Activated CD8-positive, alpha-beta memory T cell treated with anti-CD3 and anti-CD28 coated beads, Interleukin-2, amount 10 ng/mL, durations not matched to agents 7 days and 5 days (primary cell): Measurements from ENCODE around the gene PEPD. TPM values are rescaled to one million over a fixed set of nuclear protein-coding genes. Genes with fewer than 3 reads are reported as not detected.
"Not testable (repeated sequence)": the region's sequence is repeated elsewhere in the genome, so short reads cannot be mapped to it uniquely, and the experiment has no call there.

Source experiments
- ATAC-seq: fragments of 150-1000 bp; cut with Tn5 transposase; one replicate; pipeline ENCODE4 v1.10.0; 2021; ENCODE audit warnings: moderate library complexity
- CTCF ChIA-PET: fragments of 350-600 bp; sonication (Branson Sonifier 250); formaldehyde crosslinking; loops from one replicate; lab custom pipeline; 2021; ENCODE audit warnings: antibody characterized with exemption; lab: Charles Lee
- DNase-seq: peaks from one replicate; pipeline ENCODE4 v3.0.0-alpha.2; 2020
- H3K27ac Mint-ChIP-seq: one replicate; pipeline ENCODE4 v1.8.0; 2021; ENCODE audit warnings: mild to moderate bottlenecking, mixed read lengths
- H3K27me3 Mint-ChIP-seq: one replicate; pipeline ENCODE4 v1.8.0; 2021; ENCODE audit warnings: mixed read lengths
- H3K36me3 Mint-ChIP-seq: one replicate; pipeline ENCODE4 v1.8.0; 2021; ENCODE audit warnings: mild to moderate bottlenecking, mixed read lengths
- H3K4me1 Mint-ChIP-seq: one replicate; pipeline ENCODE4 v1.8.0; 2021; ENCODE audit warnings: mixed read lengths
- H3K4me3 Mint-ChIP-seq: one replicate; pipeline ENCODE4 v1.8.0; 2021; ENCODE audit warnings: mild to moderate bottlenecking, moderate library complexity, mixed read lengths
- H3K9me3 Mint-ChIP-seq: one replicate; pipeline ENCODE4 v1.8.0; 2022; ENCODE audit warnings: low read depth, mixed read lengths
- total RNA-seq, 2 experiments: library from RNA; stranded (reverse); gene quantifications; one replicate each; pipeline ENCODE4 v1.2.3, GENCODE V29; 2021

PEPD gene
- total RNA-seq, 2 experiments from 2014 or later = 14.9 to 20.3 TPM

GRCh38 chr19:33497131-33497777 is 24.3 kb downstream of the PEPD start:
- no peaks in the 10 kb centered on the region for H3K27me3 Mint-ChIP-seq
- H3K4me3 Mint-ChIP-seq = no peak overlapping the region
- ATAC-seq (no peak), DNase-seq (no peak)
- no peaks in the 10 kb centered on the region for H3K4me1 Mint-ChIP-seq
- H3K36me3 Mint-ChIP-seq = no peaks in the 10 kb centered on the region
- no peak overlapping the region for H3K27ac Mint-ChIP-seq
- CTCF ChIA-PET = no interaction called here
- H3K9me3 Mint-ChIP-seq = no peaks in the 10 kb centered on the region

DNA sequence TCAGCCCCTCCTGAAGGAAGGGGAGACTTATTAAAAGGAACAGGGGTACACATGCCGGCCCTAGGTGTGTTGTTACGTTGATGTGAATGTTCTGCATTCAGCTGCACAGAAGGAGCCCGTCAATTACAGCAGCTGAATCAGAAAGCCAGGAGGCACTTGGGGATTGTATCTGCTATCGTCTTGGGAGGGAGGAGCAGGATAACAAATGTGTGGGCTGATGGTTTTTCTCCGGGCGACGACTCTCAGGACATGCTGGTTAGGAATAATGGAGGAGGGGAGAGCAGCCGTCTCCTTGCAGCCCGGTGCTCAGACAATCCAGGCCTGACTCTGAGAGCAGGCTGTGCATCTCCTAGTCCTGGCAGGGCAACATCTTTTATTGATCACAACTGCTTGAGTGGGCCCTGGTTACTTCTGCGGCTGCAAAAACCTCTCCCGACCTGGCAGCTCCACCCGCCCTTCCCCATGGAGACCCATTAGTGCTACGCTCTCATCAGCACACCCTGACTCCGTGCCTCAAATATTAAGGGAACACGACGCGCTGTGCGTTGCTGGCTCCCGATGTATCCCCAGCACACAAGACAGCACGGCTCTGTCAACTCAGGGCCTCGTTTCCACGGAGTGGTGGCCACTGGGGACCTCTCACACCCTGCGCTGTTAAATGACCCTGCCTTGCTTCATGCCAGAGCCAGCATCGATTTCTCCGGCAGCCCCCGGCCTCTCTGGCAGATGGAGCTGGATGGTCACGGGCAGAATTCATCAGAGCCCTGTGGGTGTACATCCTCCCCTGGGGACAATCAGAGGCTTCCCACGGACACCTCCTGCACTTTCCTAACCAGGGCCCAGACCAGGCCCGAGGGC is 25.3 kb downstream of the PEPD start:
- DNase-seq = no peak
- CTCF ChIA-PET = no interaction called here
- H3K9me3 Mint-ChIP-seq = no peaks in the 10 kb centered on the region
- ATAC-seq = no peak
- no peak overlapping the region for H3K27ac Mint-ChIP-seq
- no peaks in the 10 kb centered on the region for H3K4me1 Mint-ChIP-seq
- H3K27me3 Mint-ChIP-seq = no peaks in the 10 kb centered on the region
- H3K4me3 Mint-ChIP-seq = no peak overlapping the region
- no peaks in the 10 kb centered on the region for H3K36me3 Mint-ChIP-seq

- Mint-ChIP-seq H3K4me3 (no peak overlapping the region), H3K27ac (no peak overlapping the region), H3K36me3 (no peaks in the 10 kb centered on the region), H3K9me3 (no peaks in the 10 kb centered on the region), H3K4me1 (no peaks in the 10 kb centered on the region), H3K27me3 (no peaks in the 10 kb centered on the region)
- CTCF ChIA-PET = no interaction called here
- no peak for ATAC-seq
- no peak for DNase-seq
These were observed 28.0 kb downstream of the PEPD start for GRCh38 chr19:33493401-33494275.

DNA sequence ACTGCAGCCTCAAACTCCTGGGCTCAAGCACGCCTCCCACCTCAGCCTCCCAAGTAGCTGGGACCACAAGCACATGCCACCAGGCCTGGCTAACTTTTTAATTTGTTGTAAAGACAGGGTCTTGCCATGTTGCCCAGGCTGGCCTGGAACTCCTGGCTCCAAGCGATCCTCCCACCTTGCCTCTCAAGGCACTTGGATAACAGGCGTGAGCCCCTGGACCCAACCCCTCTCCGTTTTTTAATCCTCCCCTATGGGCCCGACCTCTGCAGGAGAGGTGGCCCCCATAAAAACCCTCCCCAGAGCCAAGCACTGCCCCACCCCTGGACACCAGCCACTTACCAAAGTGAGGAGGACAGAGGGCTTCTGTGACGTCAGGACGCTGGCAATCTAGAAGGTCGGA is 28.6 kb downstream of the PEPD start:
- Mint-ChIP-seq H3K27ac (no peak overlapping the region), H3K27me3 (no peaks in the 10 kb centered on the region), H3K4me1 (no peaks in the 10 kb centered on the region), H3K9me3 (no peaks in the 10 kb centered on the region), H3K4me3 (no peak overlapping the region), H3K36me3 (no peaks in the 10 kb centered on the region)
- no peak for DNase-seq
- CTCF ChIA-PET = no interaction called here
- no peak for ATAC-seq

DNA sequence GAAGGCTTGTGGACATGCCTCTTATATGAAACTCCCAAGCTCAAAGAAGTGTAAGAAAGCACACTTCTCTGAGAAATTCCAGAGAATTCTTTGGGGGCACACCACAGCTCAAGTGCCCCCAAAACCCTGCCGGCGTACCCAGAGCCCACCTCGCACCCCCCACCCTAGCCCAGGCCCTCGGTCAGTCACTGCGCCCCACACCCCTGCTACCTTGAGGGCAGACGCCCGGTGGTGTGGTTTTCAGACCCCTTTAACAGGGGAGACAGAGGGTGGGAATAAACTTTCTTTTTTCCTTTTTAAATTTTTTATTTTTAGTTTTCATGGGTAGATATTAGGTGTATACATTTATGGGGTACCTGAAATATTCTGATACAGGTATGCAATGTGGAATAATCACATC is 29.5 kb downstream of the PEPD start:
- Mint-ChIP-seq H3K36me3 (no peaks in the 10 kb centered on the region), H3K4me3 (no peak overlapping the region), H3K9me3 (no peaks in the 10 kb centered on the region), H3K27me3 (no peaks in the 10 kb centered on the region), H3K4me1 (no peaks in the 10 kb centered on the region), H3K27ac (no peak overlapping the region)
- DNase-seq (no peak), ATAC-seq (no peak)
- CTCF ChIA-PET = no interaction called here

DNA sequence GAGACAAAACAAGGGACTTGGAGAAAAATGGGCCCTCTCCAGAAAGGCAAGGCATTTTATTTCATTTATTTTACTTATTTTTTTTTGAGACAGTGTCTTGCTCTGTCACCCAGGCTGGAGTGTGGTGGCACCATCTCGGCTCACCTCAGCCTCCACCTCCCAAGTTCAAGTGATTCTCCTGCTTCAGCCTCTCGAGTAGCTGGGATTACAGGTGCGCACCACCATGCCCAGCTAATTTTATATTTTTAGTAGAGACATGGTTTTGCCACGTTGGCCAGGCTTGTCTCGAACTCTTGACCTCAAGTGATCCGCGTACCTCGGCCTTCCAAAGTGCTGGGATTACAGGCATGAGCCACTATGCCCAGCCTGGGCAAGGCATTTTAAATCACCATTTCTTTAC is 31.0 kb downstream of the PEPD start:
- not testable (repeated sequence) for H3K27ac Mint-ChIP-seq, H3K9me3 Mint-ChIP-seq, DNase-seq, H3K36me3 Mint-ChIP-seq, ATAC-seq, H3K4me1 Mint-ChIP-seq, H3K4me3 Mint-ChIP-seq, H3K27me3 Mint-ChIP-seq
- CTCF ChIA-PET = interaction anchor here (0.8 kb wide), 1 partner anchor 74 kb away, joined by 3 read pairs; no protein-coding TSS in a partner anchor

- Mint-ChIP-seq H3K27me3 (no peaks in the 10 kb centered on the region), H3K27ac (no peak overlapping the region), H3K4me3 (no peak overlapping the region), H3K4me1 (no peaks in the 10 kb centered on the region), H3K9me3 (no peaks in the 10 kb centered on the region), H3K36me3 (no peaks in the 10 kb centered on the region)
- no peak for DNase-seq
- no peak for ATAC-seq
- CTCF ChIA-PET = interaction anchor here (0.8 kb wide), 1 partner anchor 74 kb away, joined by 3 read pairs; no protein-coding TSS in a partner anchor
These were observed 31.5 kb downstream of the PEPD start for GRCh38 chr19:33490041-33490451.

GRCh38 chr19:33488826-33489225 is 32.8 kb downstream of the PEPD start:
- no peak overlapping the region for H3K27ac Mint-ChIP-seq

DNA sequence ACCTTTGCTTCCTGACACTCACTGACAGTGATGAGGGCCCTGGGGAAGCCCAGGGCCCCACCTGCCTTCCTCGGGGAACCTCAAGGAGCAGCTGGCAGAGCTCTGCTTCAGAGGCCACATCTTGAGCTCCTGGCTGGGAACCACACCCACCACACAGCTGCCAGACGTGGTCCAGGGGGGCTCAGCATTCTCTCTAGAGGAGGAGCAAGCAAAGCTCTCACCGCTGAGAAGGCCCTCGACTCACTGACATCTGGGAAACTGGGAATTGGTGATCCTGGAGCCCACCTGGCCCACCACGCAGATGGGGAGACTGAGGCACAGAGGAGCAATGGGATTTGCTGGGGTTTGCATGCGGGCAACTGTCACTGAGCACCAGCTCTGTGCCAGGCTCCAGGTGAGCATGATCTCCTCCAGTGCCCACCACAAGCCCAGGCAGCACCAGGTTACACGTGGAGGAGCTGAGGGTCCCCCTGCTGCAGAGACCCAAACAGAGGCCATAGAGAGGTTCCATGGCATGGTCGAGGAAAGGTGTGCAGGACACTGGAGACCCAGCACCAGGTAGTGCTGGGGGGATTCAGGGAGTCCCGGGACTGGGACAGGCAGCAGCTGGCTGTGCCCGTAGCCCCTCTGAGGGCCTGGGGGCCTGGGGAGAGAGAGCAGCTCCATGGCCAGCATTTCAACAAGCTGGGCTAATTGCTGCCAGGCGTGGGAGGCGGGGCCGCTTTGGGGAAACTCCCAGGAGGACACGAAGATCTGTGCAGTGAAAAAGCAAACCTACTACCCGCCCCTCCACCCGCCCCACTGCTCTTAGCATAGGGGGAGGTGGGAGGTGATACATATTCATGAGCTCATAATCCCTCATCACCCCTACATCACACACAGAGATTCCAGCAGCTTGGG is 33.4 kb downstream of the PEPD start:
- Mint-ChIP-seq H3K36me3 (no peaks in the 10 kb centered on the region), H3K4me1 (no peaks in the 10 kb centered on the region), H3K4me3 (no peak overlapping the region), H3K27ac (no peak overlapping the region), H3K27me3 (no peaks in the 10 kb centered on the region), H3K9me3 (no peaks in the 10 kb centered on the region)
- CTCF ChIA-PET = no interaction called here
- DNase-seq = no peak
- ATAC-seq = no peak

More at GRCh38 chr19:33488826-33489225, 32.8 kb downstream of the PEPD start:
- no peak overlapping the region for H3K4me3 Mint-ChIP-seq
- H3K9me3 Mint-ChIP-seq = no peaks in the 10 kb centered on the region
- ATAC-seq = no peak
- DNase-seq = no peak
- H3K4me1 Mint-ChIP-seq = no peaks in the 10 kb centered on the region
- no peaks in the 10 kb centered on the region for H3K27me3 Mint-ChIP-seq
- CTCF ChIA-PET = no interaction called here
- no peaks in the 10 kb centered on the region for H3K36me3 Mint-ChIP-seq

DNA sequence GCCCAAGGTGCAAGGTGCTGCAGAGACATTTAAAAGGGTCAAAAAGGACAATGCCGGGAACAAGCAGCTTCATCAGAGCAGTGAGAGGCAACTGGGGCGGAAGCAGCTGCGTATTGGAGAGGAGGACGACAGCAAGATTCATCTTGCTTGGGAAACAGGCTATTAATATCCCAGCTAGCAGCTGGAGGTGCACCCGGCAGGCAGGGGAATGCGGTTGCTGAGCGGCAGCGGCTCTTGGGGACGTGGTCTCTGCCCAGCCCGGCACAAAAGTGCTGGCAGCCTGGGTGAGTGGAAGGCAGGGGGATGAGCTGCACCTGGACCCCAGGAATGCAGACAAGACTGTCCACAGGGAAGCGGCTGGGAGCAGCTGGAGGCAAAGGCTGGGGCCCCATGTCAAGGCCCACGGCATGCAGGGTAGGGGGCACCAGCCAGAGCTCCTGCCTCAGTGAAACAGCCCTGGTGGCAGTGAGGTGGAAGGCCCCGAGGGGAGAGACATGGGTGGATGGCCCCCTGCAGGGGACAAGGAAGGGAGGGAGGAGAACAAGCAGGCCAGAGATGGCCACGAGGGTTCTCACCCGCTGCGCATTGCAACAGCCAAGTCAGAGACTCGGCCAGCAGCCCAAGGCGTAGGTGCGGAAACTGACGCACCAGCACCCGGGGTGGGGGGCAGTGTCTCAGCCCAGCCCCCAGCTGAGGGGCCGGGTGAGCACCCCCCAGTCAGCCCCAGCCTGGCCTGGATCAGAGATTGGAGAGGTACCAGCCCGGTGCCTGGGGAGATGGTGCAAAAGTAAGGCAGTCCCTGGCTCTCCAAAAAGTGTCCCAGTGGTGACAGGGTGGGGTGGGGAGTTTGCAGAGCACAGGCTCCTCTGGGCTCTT is 34.4 kb downstream of the PEPD start:
- no peak for ATAC-seq
- DNase-seq = no peak
- H3K27ac Mint-ChIP-seq = no peak overlapping the region
- H3K27me3 Mint-ChIP-seq = no peaks in the 10 kb centered on the region
- no peak overlapping the region for H3K4me3 Mint-ChIP-seq
- no peaks in the 10 kb centered on the region for H3K4me1 Mint-ChIP-seq
- no peaks in the 10 kb centered on the region for H3K36me3 Mint-ChIP-seq
- H3K9me3 Mint-ChIP-seq = peaks cover 4% of the 10 kb centered on the region
- CTCF ChIA-PET = no interaction called here

GRCh38 chr19:33486407-33486806 is 35.2 kb downstream of the PEPD start:
- Mint-ChIP-seq H3K27me3 (no peaks in the 10 kb centered on the region), H3K9me3 (peaks cover 4% of the 10 kb centered on the region), H3K4me1 (no peaks in the 10 kb centered on the region), H3K27ac (no peak overlapping the region), H3K4me3 (no peak overlapping the region), H3K36me3 (no peaks in the 10 kb centered on the region)
- ATAC-seq (no peak), DNase-seq (no peak)
- CTCF ChIA-PET = no interaction called here

DNA sequence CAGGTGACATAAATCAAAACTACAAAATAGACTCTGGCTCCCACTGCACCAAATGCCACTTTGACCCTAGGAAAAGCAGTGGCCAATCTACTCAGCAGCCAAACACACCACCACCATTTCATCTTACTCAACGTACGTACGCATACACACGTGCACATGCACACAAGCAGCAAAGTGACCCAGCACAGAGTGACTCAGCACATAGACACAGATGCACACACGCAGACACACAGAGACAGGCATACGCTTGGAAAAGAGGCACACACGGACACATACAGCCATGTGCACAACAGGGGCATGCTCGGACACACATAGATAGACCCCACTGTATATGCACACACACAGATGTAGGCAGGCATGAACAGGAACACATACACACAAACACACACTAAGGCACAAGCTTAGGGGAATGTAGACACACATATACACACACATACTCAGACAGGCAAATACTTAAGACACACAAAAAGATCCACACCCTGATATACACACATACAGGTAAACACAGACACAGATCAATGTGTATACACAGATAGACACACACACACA is 37.3 kb downstream of the PEPD start:
- CTCF ChIA-PET = no interaction called here
- Mint-ChIP-seq H3K36me3 (peaks cover 2% of the 10 kb centered on the region), H3K27me3 (no peaks in the 10 kb centered on the region), H3K9me3 (peaks cover 6% of the 10 kb centered on the region), H3K27ac (no peak overlapping the region), H3K4me3 (no peak overlapping the region), H3K4me1 (no peaks in the 10 kb centered on the region)
- DNase-seq (no peak), ATAC-seq (no peak)
